ENCODE measurements around the gene TPMT. TPM values are rescaled to one million over a fixed set of nuclear protein-coding genes. Genes with fewer than 3 reads are reported as not detected.

The TPMT gene
- total and polyA plus RNA-seq, 2 donors from 2014 or later, result 21.8 to 67.8 TPM

- no peak for FAIRE-seq
Measured at GRCh38 chr6:18147160-18147559, 7.7 kb downstream of the TPMT start.

GRCh38 chr6:18142591-18142861, 12.4 kb downstream of the TPMT start:
- Histone ChIP-seq H3K27ac (ENCODE audit: low read depth in 2 of 2, low read length in 2 of 2) (no peak overlapping the region), H3K9ac (ENCODE audit: low read length in 3 of 3) (no peak overlapping the region), H3K36me3 (ENCODE audit: control insufficient read depth in 2 of 3, insufficient read depth in 3 of 3, low read length in 3 of 3) (peaks cover 0 to 40% (median 27%) of the 10 kb centered on the region in 3 donors), H3K9me3 (ENCODE audit: control insufficient read depth in 2 of 3, insufficient read depth in 1 of 3, low read length in 3 of 3) (no peaks in the 10 kb centered on the region), H3K4me3 (ENCODE audit: low read length in 3 of 3) (no peak overlapping the region), H3K4me1 (ENCODE audit: control insufficient read depth in 2 of 3, insufficient read depth in 2 of 3, low read depth in 1 of 3, low read length in 3 of 3) (no peaks in the 10 kb centered on the region), H3K27me3 (ENCODE audit: control insufficient read depth, insufficient read depth, low read length) (no peaks in the 10 kb centered on the region)
- FAIRE-seq (no peak), DNase-seq (no peak)
- TF ChIP-seq, protein P1, sequence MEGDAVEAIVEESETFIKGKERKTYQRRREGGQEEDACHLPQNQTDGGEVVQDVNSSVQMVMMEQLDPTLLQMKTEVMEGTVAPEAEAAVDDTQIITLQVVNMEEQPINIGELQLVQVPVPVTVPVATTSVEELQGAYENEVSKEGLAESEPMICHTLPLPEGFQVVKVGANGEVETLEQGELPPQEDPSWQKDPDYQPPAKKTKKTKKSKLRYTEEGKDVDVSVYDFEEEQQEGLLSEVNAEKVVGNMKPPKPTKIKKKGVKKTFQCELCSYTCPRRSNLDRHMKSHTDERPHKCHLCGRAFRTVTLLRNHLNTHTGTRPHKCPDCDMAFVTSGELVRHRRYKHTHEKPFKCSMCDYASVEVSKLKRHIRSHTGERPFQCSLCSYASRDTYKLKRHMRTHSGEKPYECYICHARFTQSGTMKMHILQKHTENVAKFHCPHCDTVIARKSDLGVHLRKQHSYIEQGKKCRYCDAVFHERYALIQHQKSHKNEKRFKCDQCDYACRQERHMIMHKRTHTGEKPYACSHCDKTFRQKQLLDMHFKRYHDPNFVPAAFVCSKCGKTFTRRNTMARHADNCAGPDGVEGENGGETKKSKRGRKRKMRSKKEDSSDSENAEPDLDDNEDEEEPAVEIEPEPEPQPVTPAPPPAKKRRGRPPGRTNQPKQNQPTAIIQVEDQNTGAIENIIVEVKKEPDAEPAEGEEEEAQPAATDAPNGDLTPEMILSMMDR (IDR thresholded peaks at IDR 0.05; ENCODE audit: borderline replicate concordance, extremely low read depth, insufficient read depth), result no peak
- intact Hi-C loops (cut with DNase I), result no loop called here

More at GRCh38 chr6:18147160-18147559, 7.7 kb downstream of the TPMT start:
- Histone ChIP-seq H3K4me1 (ENCODE audit: control insufficient read depth in 2 of 3, insufficient read depth in 2 of 3, low read depth in 1 of 3, low read length in 3 of 3) (no peaks in the 10 kb centered on the region), H3K27me3 (ENCODE audit: control insufficient read depth, insufficient read depth, low read length) (no peaks in the 10 kb centered on the region), H3K36me3 (ENCODE audit: control insufficient read depth in 2 of 3, insufficient read depth in 3 of 3, low read length in 3 of 3) (peaks cover 0 to 16% (median 13%) of the 10 kb centered on the region in 3 donors), H3K4me3 (ENCODE audit: low read length in 3 of 3) (no peak overlapping the region), H3K9me3 (ENCODE audit: control insufficient read depth in 2 of 3, insufficient read depth in 1 of 3, low read length in 3 of 3) (no peaks in the 10 kb centered on the region), H3K27ac (ENCODE audit: low read depth in 2 of 2, low read length in 2 of 2) (peak overlapping the region; percentile 11 to 59), H3K9ac (ENCODE audit: low read length in 3 of 3) (no peak overlapping the region)
- DNase-seq, result no peak
- TF ChIP-seq, protein P1 (IDR thresholded peaks at IDR 0.05; ENCODE audit: borderline replicate concordance, extremely low read depth, insufficient read depth), result no peak
- intact Hi-C loops (cut with DNase I), result no loop called here

DNA sequence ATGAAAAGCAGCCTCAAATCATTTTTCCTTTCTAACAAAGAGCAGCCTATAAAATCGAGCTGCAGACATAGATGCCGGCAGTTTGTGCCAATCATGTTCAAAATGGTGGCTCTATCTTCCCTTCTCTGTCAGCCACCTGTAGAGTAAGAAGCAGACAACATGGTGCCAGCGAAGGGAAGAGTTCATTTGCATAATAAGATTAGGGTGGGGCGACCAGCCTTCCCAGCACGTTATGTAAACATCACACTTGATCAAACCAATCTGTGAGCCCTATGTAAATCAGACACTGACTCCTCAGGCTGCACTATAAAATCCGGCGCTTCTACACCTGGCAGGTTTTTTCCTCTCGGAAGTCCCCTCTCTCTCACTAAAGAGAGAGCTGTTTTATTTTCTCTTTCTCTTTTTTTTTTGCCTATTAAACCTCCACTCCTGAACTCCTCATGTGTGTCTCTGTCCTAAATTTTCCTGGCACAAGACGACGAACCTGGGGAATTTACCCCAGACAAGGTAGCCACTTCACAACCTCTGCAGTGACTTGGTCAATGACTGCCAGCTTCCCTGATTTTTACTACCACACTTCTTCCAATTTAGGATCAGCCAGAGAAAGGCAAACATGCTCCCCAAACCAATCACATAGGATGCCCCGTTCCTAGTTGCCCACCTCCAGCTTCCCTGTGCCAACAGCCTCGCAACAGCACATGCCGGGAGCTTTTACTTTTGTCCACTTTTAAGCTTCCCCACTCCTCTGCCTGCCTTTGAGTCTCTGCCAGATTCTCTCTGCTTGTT, 12.9 kb downstream of the TPMT start:
- no peaks in the 10 kb centered on the region for H3K4me1 ChIP-seq (ENCODE audit: control insufficient read depth in 2 of 3, insufficient read depth in 2 of 3, low read depth in 1 of 3, low read length in 3 of 3)
- no peak overlapping the region for H3K4me3 ChIP-seq (ENCODE audit: low read length in 3 of 3)
- FAIRE-seq, result no peak
- TF ChIP-seq, protein P1 (IDR thresholded peaks at IDR 0.05; ENCODE audit: borderline replicate concordance, extremely low read depth, insufficient read depth), result no peak
- H3K36me3 ChIP-seq (ENCODE audit: control insufficient read depth in 2 of 3, insufficient read depth in 3 of 3, low read length in 3 of 3), result peaks cover 0 to 40% (median 27%) of the 10 kb centered on the region in 3 donors
- H3K9me3 ChIP-seq (ENCODE audit: control insufficient read depth in 2 of 3, insufficient read depth in 1 of 3, low read length in 3 of 3), result no peaks in the 10 kb centered on the region
- intact Hi-C loops (cut with DNase I), result no loop called here
- H3K9ac ChIP-seq (ENCODE audit: low read length in 3 of 3), result no peak overlapping the region
- H3K27me3 ChIP-seq (ENCODE audit: control insufficient read depth, insufficient read depth, low read length), result no peaks in the 10 kb centered on the region
- DNase-seq, result peak in 1 of 5 donors; percentile 22
- no peak overlapping the region for H3K27ac ChIP-seq (ENCODE audit: low read depth in 2 of 2, low read length in 2 of 2)
